SK-N-SH (cell line): ENCODE results near the gene TXNRD1. TPM values are rescaled to one million over a fixed set of nuclear protein-coding genes. Genes with fewer than 3 reads are reported as not detected.

ENCODE experiments used
- CTCF ChIA-PET: fragments of 300-600, 350-600 bp; formaldehyde crosslinking; extraction: SDS; loops from one replicate; lab custom pipeline; 2021; lab: Yijun Ruan, JAX
- POLR2A ChIA-PET: fragments of 350-600 bp; sonication (Branson Sonifier 250); formaldehyde crosslinking; extraction: SDS; loops from one replicate; lab custom pipeline; 2020; ENCODE audit warnings: antibody characterized with exemption, inconsistent platforms; lab: Yijun Ruan, JAX
- DNase-seq: peaks from one replicate; pipeline ENCODE4 v3.0.0; 2012
- H2AFZ ChIP-seq: fragments of 200-600 bp; sonication (generic); 2 replicates; pipeline ENCODE4 v1.8.1; 2016; ENCODE audit warnings: antibody characterized with exemption, mild to moderate bottlenecking, low read depth
- H3F3A ChIP-seq: fragments of 200-600 bp; sonication (generic); replicated peaks from 2 replicates; pipeline ENCODE3; 2016; ENCODE audit warnings: antibody characterized with exemption, mild to moderate bottlenecking; ENCODE audit not compliant: insufficient read depth
- H3K27ac ChIP-seq, 2 experiments: fragments of 200-500 bp in 1 of 2; fragments of 200-600 bp in 1 of 2; sonication (Bioruptor generic) in 1 of 2; sonication (generic), shearing (Covaris generic) in 1 of 2; 2 replicates each; pipeline versions ENCODE4 v1.5.1 to v1.6.1; 2014 to 2016; ENCODE audit warnings: low read depth in 2 of 2, inconsistent platforms in 1 of 2, low read length in 1 of 2, mild to moderate bottlenecking in 1 of 2, mixed read lengths in 1 of 2
- H3K27me3 ChIP-seq: fragments of 200-600 bp; sonication (generic), shearing (Covaris generic); 2 replicates; pipeline ENCODE4 v1.6.1; 2016; ENCODE audit warnings: mixed run types; ENCODE audit not compliant: insufficient read depth
- H3K36me3 ChIP-seq, 2 experiments: fragments of 200-500 bp in 1 of 2; fragments of 200-600 bp in 1 of 2; sonication (Bioruptor generic) in 1 of 2; sonication (generic) in 1 of 2; replicated peaks in 1 of 2; 2 replicates each; pipeline versions ENCODE3 to v1.5.1; 2014 to 2016; ENCODE audit warnings: low read length in 1 of 2, mild to moderate bottlenecking in 1 of 2; ENCODE audit not compliant: insufficient read depth in 2 of 2, control insufficient read depth in 1 of 2
- H3K4me1 ChIP-seq, 2 experiments: fragments of 200-500 bp in 1 of 2; fragments of 200-600 bp in 1 of 2; sonication (Bioruptor generic) in 1 of 2; sonication (generic), shearing (Covaris generic) in 1 of 2; 2 replicates each; pipeline versions ENCODE4 v1.5.1 to v1.6.1; 2014 to 2016; ENCODE audit warnings: low read depth in 1 of 2, low read length in 1 of 2, mixed run types in 1 of 2; ENCODE audit not compliant: insufficient read depth in 2 of 2, control insufficient read depth in 1 of 2
- H3K4me2 ChIP-seq: fragments of 200-600 bp; sonication (generic), shearing (Covaris generic); 2 replicates; pipeline ENCODE4 v1.6.1; 2017; ENCODE audit warnings: mixed run types
- H3K4me3 ChIP-seq, 2 experiments: fragments of 200-500 bp in 1 of 2; fragments of 200-600 bp in 1 of 2; sonication (Bioruptor generic) in 1 of 2; sonication (generic), shearing (Covaris generic) in 1 of 2; 2 replicates each; pipeline versions ENCODE4 v1.5.1 to v1.8.1; 2014 to 2016; ENCODE audit warnings: low read depth in 2 of 2, inconsistent platforms in 1 of 2, low read length in 1 of 2, mild to moderate bottlenecking in 1 of 2, mixed read lengths in 1 of 2, moderate library complexity in 1 of 2
- H3K79me2 ChIP-seq: fragments of 200-600 bp; sonication (generic); 2 replicates; pipeline ENCODE4 v1.8.1; 2017; ENCODE audit warnings: mild to moderate bottlenecking; ENCODE audit not compliant: insufficient read depth
- H3K9ac ChIP-seq: fragments of 200-600 bp; sonication (generic); 2 replicates; pipeline ENCODE4 v1.6.1; 2017; ENCODE audit warnings: mixed run types
- H3K9me2 ChIP-seq: fragments of 200-600 bp; sonication (generic); 2 replicates; pipeline ENCODE4 v1.6.1; 2017; ENCODE audit warnings: mixed run types
- H3K9me3 ChIP-seq: fragments of 200-600 bp; sonication (generic); 2 replicates; pipeline ENCODE4 v1.6.1; 2017; ENCODE audit warnings: mixed run types, mild to moderate bottlenecking, moderate library complexity
- H4K20me1 ChIP-seq: fragments of 200-600 bp; sonication (generic); 2 replicates; pipeline ENCODE4 v1.6.1; 2017; ENCODE audit warnings: mild to moderate bottlenecking, mixed run types; ENCODE audit not compliant: insufficient read depth
- CHD2 ChIP-seq: fragments of 150-350 bp; IDR thresholded peaks from 2 replicates; pipeline ENCODE4 v1.6.1; 2018; ENCODE audit warnings: low read length; ENCODE audit not compliant: partially characterized antibody
- EP300 ChIP-seq, 2 experiments: IDR thresholded peaks; 2 replicates each; pipeline versions ENCODE4 v1.4.0 to v1.6.1; 2012; ENCODE audit warnings: borderline replicate concordance in 1 of 2, low read depth in 1 of 2, low read length in 1 of 2
- FOSL2 ChIP-seq: IDR thresholded peaks from 2 replicates; pipeline ENCODE4 v1.4.0; 2012; ENCODE audit warnings: low read depth, mild to moderate bottlenecking, moderate library complexity, borderline replicate concordance
- FOXM1 ChIP-seq: IDR thresholded peaks from 2 replicates; pipeline ENCODE4 v1.4.0; 2012; ENCODE audit warnings: low read depth, mild to moderate bottlenecking
- GABPA ChIP-seq: IDR thresholded peaks from 2 replicates; pipeline ENCODE4 v1.4.0; 2012; ENCODE audit warnings: low read depth, mild to moderate bottlenecking
- GATA2 ChIP-seq: sonication (generic); formaldehyde crosslinking; IDR thresholded peaks from 2 replicates; pipeline ENCODE4 v1.5.0; 2020; ENCODE audit warnings: mild to moderate bottlenecking, missing genetic modification reagents
- JUND ChIP-seq: IDR thresholded peaks from 2 replicates; pipeline ENCODE4 v1.4.0; 2012
- MEF2A ChIP-seq: IDR thresholded peaks from 2 replicates; pipeline ENCODE4 v1.4.0; 2012; ENCODE audit warnings: low read depth, borderline replicate concordance
- MXI1 ChIP-seq: IDR thresholded peaks from 2 replicates; pipeline ENCODE4 v1.6.1; 2012; ENCODE audit warnings: mild to moderate bottlenecking, low read depth, low read length, improper control_type of control experiment
- NRF1 ChIP-seq: IDR thresholded peaks from 2 replicates; pipeline ENCODE4 v1.6.1; 2012; ENCODE audit warnings: low read depth, mild to moderate bottlenecking, low read length
- RAD21 ChIP-seq: IDR thresholded peaks from 2 replicates; pipeline ENCODE4 v1.6.1; 2012; ENCODE audit warnings: mild to moderate bottlenecking, low read length
- RFX5 ChIP-seq: IDR thresholded peaks from 2 replicates; pipeline ENCODE4 v1.6.1; 2012; ENCODE audit warnings: mild to moderate bottlenecking, improper control_type of control experiment, low read length
- RXRA ChIP-seq: IDR thresholded peaks from 2 replicates; pipeline ENCODE4 v1.4.0; 2012; ENCODE audit warnings: low read depth, mild to moderate bottlenecking, borderline replicate concordance
- SIN3A ChIP-seq: IDR thresholded peaks from 2 replicates; pipeline ENCODE4 v1.6.1; 2012; ENCODE audit warnings: low read depth, mild to moderate bottlenecking, low read length, moderate library complexity, borderline replicate concordance
- SMC3 ChIP-seq: IDR thresholded peaks from 2 replicates; pipeline ENCODE4 v1.6.1; 2012; ENCODE audit warnings: low read depth, low read length, improper control_type of control experiment
- TAF1 ChIP-seq: IDR thresholded peaks from 2 replicates; pipeline ENCODE4 v1.6.1; 2012; ENCODE audit warnings: low read depth, mild to moderate bottlenecking, low read length, moderate library complexity, borderline replicate concordance
- TEAD4 ChIP-seq: IDR thresholded peaks from 2 replicates; pipeline ENCODE4 v1.4.0; 2012; ENCODE audit warnings: mild to moderate bottlenecking, borderline replicate concordance; ENCODE audit not compliant: insufficient read depth
- YY1 ChIP-seq: IDR thresholded peaks from 2 replicates; pipeline ENCODE4 v1.4.0; 2012; ENCODE audit warnings: low read depth, mild to moderate bottlenecking
- ZBTB33 ChIP-seq: IDR thresholded peaks from 2 replicates; pipeline ENCODE4 v1.4.0; 2012; ENCODE audit warnings: low read depth, borderline replicate concordance
- WGBS: methylation state at CpG from one replicate; pipeline ENCODE4 v1.1.6; 2017; ENCODE audit warnings: low lambda C conversion rate; 5-methylcytosine and 5-hydroxymethylcytosine counted together
- polyA plus RNA-seq, 3 experiments: library from polyadenylated mRNA; depleted of rRNA; stranded (reverse); fragments of >200 nt; gene quantifications; 2 replicates each; pipeline ENCODE4 v1.2.3, GENCODE V29; 2012
- TF ChIP-seq, protein P1 (sequence below): IDR thresholded peaks from 2 replicates; pipeline ENCODE4 v1.4.0; 2012; ENCODE audit warnings: low read depth

The TXNRD1 gene
- polyA plus RNA-seq, 1 of the 3 experiments (the other 2 are of a cell fraction), result 143 TPM

- Histone ChIP-seq H3K36me3 (no peaks in the 10 kb centered on the region), H4K20me1 (no peaks in the 10 kb centered on the region), H3K4me1 (no peaks in the 10 kb centered on the region), H3K79me2 (no peaks in the 10 kb centered on the region), H3K9me2 (no peaks in the 10 kb centered on the region), H2AFZ (no peak overlapping the region), H3K9ac (no peak overlapping the region), H3K4me3 (no peak overlapping the region), H3K9me3 (no peaks in the 10 kb centered on the region), H3K27ac (no peak overlapping the region), H3K4me2 (no peak overlapping the region), H3F3A (no peaks in the 10 kb centered on the region), H3K27me3 (no peaks in the 10 kb centered on the region)
- ChIA-PET POLR2A (no interaction called here), CTCF (interaction anchor here (0.9 to 1.3 kb wide), 2 partner anchors 10 kb away, joined by 3 to 4 read pairs; no protein-coding TSS in a partner anchor)
- TF ChIP-seq GATA2 (CRISPR knock-in tag) (no peak), MEF2A (no peak), CHD2 (no peak), FOSL2 (no peak), RAD21 (no peak), SMC3 (no peak), RFX5 (no peak), NRF1 (no peak), TEAD4 (no peak), JUND (no peak), SIN3A (no peak), EP300 (IDR thresholded peaks at IDR 0.05; ENCODE audit: borderline replicate concordance in 1 of 2, low read depth in 1 of 2, low read length in 1 of 2) (no peak), TAF1 (no peak), RXRA (no peak)
- TF ChIP-seq, protein P1, sequence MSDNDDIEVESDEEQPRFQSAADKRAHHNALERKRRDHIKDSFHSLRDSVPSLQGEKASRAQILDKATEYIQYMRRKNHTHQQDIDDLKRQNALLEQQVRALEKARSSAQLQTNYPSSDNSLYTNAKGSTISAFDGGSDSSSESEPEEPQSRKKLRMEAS, result no peak
- no peak for DNase-seq
- 82% methylated on average over 1 of the region's 1 CpG for WGBS
Measured at GRCh38 chr12:104243971-104244370, 28.4 kb downstream of the TXNRD1 start.

- no peak for TF ChIP-seq SMC3
- no peak for TF ChIP-seq GABPA
- no peak for TF ChIP-seq RFX5
- no peak for TF ChIP-seq TAF1
- TF ChIP-seq YY1, result no peak
- TF ChIP-seq ZBTB33, result no peak
- TF ChIP-seq MXI1, result no peak
- no peak for TF ChIP-seq FOXM1
- TF ChIP-seq, all 33 proteins: peak for 0
- Histone ChIP-seq H3K9ac (no peak overlapping the region), H4K20me1 (no peaks in the 10 kb centered on the region), H3K9me3 (no peaks in the 10 kb centered on the region), H3K27me3 (no peaks in the 10 kb centered on the region), H3K4me1 (peaks cover 0 to 5% of the 10 kb centered on the region in 2 experiments; a peak in 1 of 4 replicates), H3K9me2 (no peaks in the 10 kb centered on the region), H2AFZ (no peak overlapping the region), H3K27ac (no peak overlapping the region), H3K36me3 (no peaks in the 10 kb centered on the region), H3K4me3 (no peak overlapping the region), H3F3A (peaks cover 3% of the 10 kb centered on the region), H3K4me2 (no peak overlapping the region), H3K79me2 (no peaks in the 10 kb centered on the region)
- ChIA-PET POLR2A (no interaction called here), CTCF (no interaction called here)
- 89% methylated on average over 5 of the region's 5 CpGs for WGBS
- no peak for DNase-seq
Measured at GRCh38 chr12:104247698-104248097, 32.1 kb downstream of the TXNRD1 start.
